A673 (cell line): Measurements from ENCODE around the gene FBXO42. TPM values are rescaled to one million over a fixed set of nuclear protein-coding genes. Genes with fewer than 3 reads are reported as not detected.
A peak's percentile ranks its signal among the peaks of the same experiment; 100 is the strongest.

Source experiments
- BruUV-seq: library from RNA; stranded (reverse); fragments of 400-500 nt; replicated peaks from 2 replicates; lab custom pipeline; 2021; lab: Mats Ljungman, UMichigan
- CTCF ChIA-PET: fragments of 300-600 bp; sonication (Branson Sonifier 250); formaldehyde crosslinking; loops from one replicate; lab custom pipeline; 2022; ENCODE audit warnings: antibody characterized with exemption; lab: Charles Lee
- POLR2A ChIA-PET: fragments of 300-600 bp; sonication (Branson Sonifier 250); formaldehyde crosslinking; loops from one replicate; lab custom pipeline; 2022; ENCODE audit warnings: antibody characterized with exemption; ENCODE audit not compliant: low non-redundant PET; lab: Charles Lee
- DNase-seq: peaks from one replicate; pipeline ENCODE4 v3.0.0-alpha.2; 2015; ENCODE audit warnings: low spot score
- H3K27ac ChIP-seq: fragments of 200-600 bp; sonication (generic); 2 replicates; pipeline ENCODE4 v1.5.1; 2016; ENCODE audit warnings: mixed run types, low read depth, mild to moderate bottlenecking, mixed read lengths, antibody characterized with exemption, low read length; ENCODE audit not compliant: poor library complexity, severe bottlenecking
- H3K27me3 ChIP-seq: fragments of 200-600 bp; sonication (generic); replicated peaks from 2 replicates; pipeline ENCODE4 v1.6.1; 2017; ENCODE audit warnings: mixed run types, low read depth, mild to moderate bottlenecking, mixed read lengths, antibody characterized with exemption, low read length; ENCODE audit not compliant: insufficient read depth, poor library complexity
- H3K36me3 ChIP-seq: fragments of 200-600 bp; sonication (generic); 2 replicates; pipeline ENCODE4 v1.6.1; 2016; ENCODE audit warnings: mixed run types, mild to moderate bottlenecking, mixed read lengths, antibody characterized with exemption, low read length; ENCODE audit not compliant: insufficient read depth, poor library complexity, severe bottlenecking
- H3K4me1 ChIP-seq: fragments of 200-600 bp; sonication (generic); 2 replicates; pipeline ENCODE4 v1.6.1; 2017; ENCODE audit warnings: mixed run types, mild to moderate bottlenecking, mixed read lengths, antibody characterized with exemption, low read length; ENCODE audit not compliant: insufficient read depth, poor library complexity, severe bottlenecking
- H3K4me3 ChIP-seq: fragments of 200-600 bp; sonication (generic); 2 replicates; pipeline ENCODE4 v1.5.1; 2016; ENCODE audit warnings: low read depth, mixed run types, mild to moderate bottlenecking, mixed read lengths, low read length; ENCODE audit not compliant: poor library complexity, severe bottlenecking
- H3K9me3 ChIP-seq: fragments of 200-600 bp; sonication (generic); 2 replicates; pipeline ENCODE4 v1.6.1; 2016; ENCODE audit warnings: mixed run types, low read depth, mild to moderate bottlenecking, mixed read lengths, antibody characterized with exemption, low read length; ENCODE audit not compliant: poor library complexity, severe bottlenecking
- CTCF ChIP-seq: fragments of 300-800, 200-600 bp; sonication (generic); conservative IDR thresholded peaks from 2 replicates; pipeline ENCODE4 v1.5.1; 2017; ENCODE audit warnings: low read depth, mild to moderate bottlenecking, antibody characterized with exemption, low read length, moderate library complexity, mixed read lengths
- EZH2 ChIP-seq: fragments of 200-600 bp; sonication (generic); IDR thresholded peaks from 2 replicates; pipeline ENCODE4 v1.6.1; 2017; ENCODE audit warnings: borderline replicate concordance, low read depth, mild to moderate bottlenecking, mixed read lengths, antibody characterized with exemption, low read length; ENCODE audit not compliant: poor library complexity, severe bottlenecking
- intact Hi-C: fragments of 100-400 bp; cut with micrococcal nuclease; formaldehyde crosslinking; loops from one replicate; pipeline ENCODE4 v1.10.0; 2022; ENCODE audit not compliant: unreplicated experiment
- total RNA-seq: library from RNA; stranded (reverse); gene quantifications from 2 replicates; pipeline ENCODE4 v1.2.3, GENCODE V29; 2021

The FBXO42 gene
- total RNA-seq, 1 experiment from 2014 or later = 19.5 TPM

GRCh38 chr1:16356867-16357266 is 4.6 kb upstream of the FBXO42 start:
- Histone ChIP-seq H3K4me1 (peaks cover 4% of the 10 kb centered on the region), H3K27ac (no peak overlapping the region), H3K9me3 (no peaks in the 10 kb centered on the region), H3K4me3 (no peak overlapping the region), H3K36me3 (no peaks in the 10 kb centered on the region), H3K27me3 (no peaks in the 10 kb centered on the region)
- TF ChIP-seq CTCF (no peak), EZH2 (no peak)
- intact Hi-C loops = no loop called here
- BruUV-seq = no TSS peak
- POLR2A ChIA-PET = no interaction called here
- no peak for DNase-seq
- CTCF ChIA-PET = interaction anchor here (0.5 kb wide), 1 partner anchor 595 kb away, joined by 5 read pairs; no protein-coding TSS in a partner anchor

- CTCF ChIA-PET = interaction anchor here (0.6 kb wide), 1 partner anchor 883 kb away, joined by 4 read pairs; no protein-coding TSS in a partner anchor
- Histone ChIP-seq H3K4me3 (no peak overlapping the region), H3K27me3 (no peaks in the 10 kb centered on the region), H3K36me3 (no peaks in the 10 kb centered on the region), H3K9me3 (no peaks in the 10 kb centered on the region), H3K27ac (no peak overlapping the region), H3K4me1 (peaks cover 11% of the 10 kb centered on the region)
- DNase-seq = no peak
- intact Hi-C loops = no loop called here
- POLR2A ChIA-PET = no interaction called here
- no TSS peak for BruUV-seq
- no peak for TF ChIP-seq EZH2
- no peak for TF ChIP-seq CTCF
Measured at GRCh38 chr1:16354619-16355018, 2.3 kb upstream of the FBXO42 start.

- ChIA-PET POLR2A (no interaction called here), CTCF (interaction anchor here (1.6 kb wide), 1 partner anchor 10 kb away, joined by 14 read pairs; no protein-coding TSS in a partner anchor)
- TF ChIP-seq EZH2 = no peak
- no peak for TF ChIP-seq CTCF
- intact Hi-C loops = no loop called here
- H3K36me3 ChIP-seq = no peaks in the 10 kb centered on the region
- peak overlapping the region; percentile 64 for H3K4me3 ChIP-seq
- no peaks in the 10 kb centered on the region for H3K9me3 ChIP-seq
- H3K27me3 ChIP-seq = no peaks in the 10 kb centered on the region
- no TSS peak for BruUV-seq
- peak overlapping the region; percentile 88 for H3K27ac ChIP-seq
- DNase-seq = no peak
- H3K4me1 ChIP-seq = peaks cover 11% of the 10 kb centered on the region
Measured at GRCh38 chr1:16352842-16353535, 709 bp upstream of the FBXO42 start.
